ENCODE data around the gene BPIFB3.

GRCh38 chr20:33054381-33054780 lies 678 bp downstream of the BPIFB3 start:
- TF ChIP-seq POLR2A (IDR thresholded peaks at IDR 0.05; ENCODE audit: low read length) (no peak), GATA1 (IDR thresholded peaks at IDR 0.05; ENCODE audit: low read depth, low read length) (no peak)
